ENCODE data around the gene CDKAL1. TPM values are rescaled to one million over a fixed set of nuclear protein-coding genes. Genes with fewer than 3 reads are reported as not detected.

Gene CDKAL1
- total and polyA plus RNA-seq, 2 of the 8 experiments (the other 6 are each of a cell fraction or from before 2014, with no cell fraction given) = 8.4 to 24.6 TPM

DNA sequence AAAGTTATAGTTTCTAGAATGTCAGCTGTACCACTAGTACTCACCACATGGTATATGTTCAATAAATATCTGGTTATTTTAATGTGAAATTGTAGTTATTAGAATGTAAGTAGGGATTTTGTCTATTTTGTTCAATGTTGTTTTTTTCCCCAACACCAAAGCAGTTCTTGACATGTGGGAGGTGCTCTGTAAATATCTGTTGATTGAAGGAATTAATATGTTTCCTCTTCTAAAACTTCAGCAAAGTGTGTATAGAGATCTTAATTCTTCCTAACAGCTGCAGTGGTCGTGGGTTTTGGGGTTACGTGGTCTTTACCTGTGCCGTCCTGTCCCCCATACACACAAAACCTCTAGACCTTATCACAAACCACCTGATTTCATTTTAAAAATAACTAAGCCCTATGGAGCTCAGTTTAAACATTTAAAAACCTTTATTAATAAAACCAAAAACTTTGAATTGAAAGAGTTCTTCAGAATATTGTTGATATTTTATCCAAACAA is 587.4 kb downstream of the CDKAL1 start (continued):
- TF ChIP-seq, protein P1, sequence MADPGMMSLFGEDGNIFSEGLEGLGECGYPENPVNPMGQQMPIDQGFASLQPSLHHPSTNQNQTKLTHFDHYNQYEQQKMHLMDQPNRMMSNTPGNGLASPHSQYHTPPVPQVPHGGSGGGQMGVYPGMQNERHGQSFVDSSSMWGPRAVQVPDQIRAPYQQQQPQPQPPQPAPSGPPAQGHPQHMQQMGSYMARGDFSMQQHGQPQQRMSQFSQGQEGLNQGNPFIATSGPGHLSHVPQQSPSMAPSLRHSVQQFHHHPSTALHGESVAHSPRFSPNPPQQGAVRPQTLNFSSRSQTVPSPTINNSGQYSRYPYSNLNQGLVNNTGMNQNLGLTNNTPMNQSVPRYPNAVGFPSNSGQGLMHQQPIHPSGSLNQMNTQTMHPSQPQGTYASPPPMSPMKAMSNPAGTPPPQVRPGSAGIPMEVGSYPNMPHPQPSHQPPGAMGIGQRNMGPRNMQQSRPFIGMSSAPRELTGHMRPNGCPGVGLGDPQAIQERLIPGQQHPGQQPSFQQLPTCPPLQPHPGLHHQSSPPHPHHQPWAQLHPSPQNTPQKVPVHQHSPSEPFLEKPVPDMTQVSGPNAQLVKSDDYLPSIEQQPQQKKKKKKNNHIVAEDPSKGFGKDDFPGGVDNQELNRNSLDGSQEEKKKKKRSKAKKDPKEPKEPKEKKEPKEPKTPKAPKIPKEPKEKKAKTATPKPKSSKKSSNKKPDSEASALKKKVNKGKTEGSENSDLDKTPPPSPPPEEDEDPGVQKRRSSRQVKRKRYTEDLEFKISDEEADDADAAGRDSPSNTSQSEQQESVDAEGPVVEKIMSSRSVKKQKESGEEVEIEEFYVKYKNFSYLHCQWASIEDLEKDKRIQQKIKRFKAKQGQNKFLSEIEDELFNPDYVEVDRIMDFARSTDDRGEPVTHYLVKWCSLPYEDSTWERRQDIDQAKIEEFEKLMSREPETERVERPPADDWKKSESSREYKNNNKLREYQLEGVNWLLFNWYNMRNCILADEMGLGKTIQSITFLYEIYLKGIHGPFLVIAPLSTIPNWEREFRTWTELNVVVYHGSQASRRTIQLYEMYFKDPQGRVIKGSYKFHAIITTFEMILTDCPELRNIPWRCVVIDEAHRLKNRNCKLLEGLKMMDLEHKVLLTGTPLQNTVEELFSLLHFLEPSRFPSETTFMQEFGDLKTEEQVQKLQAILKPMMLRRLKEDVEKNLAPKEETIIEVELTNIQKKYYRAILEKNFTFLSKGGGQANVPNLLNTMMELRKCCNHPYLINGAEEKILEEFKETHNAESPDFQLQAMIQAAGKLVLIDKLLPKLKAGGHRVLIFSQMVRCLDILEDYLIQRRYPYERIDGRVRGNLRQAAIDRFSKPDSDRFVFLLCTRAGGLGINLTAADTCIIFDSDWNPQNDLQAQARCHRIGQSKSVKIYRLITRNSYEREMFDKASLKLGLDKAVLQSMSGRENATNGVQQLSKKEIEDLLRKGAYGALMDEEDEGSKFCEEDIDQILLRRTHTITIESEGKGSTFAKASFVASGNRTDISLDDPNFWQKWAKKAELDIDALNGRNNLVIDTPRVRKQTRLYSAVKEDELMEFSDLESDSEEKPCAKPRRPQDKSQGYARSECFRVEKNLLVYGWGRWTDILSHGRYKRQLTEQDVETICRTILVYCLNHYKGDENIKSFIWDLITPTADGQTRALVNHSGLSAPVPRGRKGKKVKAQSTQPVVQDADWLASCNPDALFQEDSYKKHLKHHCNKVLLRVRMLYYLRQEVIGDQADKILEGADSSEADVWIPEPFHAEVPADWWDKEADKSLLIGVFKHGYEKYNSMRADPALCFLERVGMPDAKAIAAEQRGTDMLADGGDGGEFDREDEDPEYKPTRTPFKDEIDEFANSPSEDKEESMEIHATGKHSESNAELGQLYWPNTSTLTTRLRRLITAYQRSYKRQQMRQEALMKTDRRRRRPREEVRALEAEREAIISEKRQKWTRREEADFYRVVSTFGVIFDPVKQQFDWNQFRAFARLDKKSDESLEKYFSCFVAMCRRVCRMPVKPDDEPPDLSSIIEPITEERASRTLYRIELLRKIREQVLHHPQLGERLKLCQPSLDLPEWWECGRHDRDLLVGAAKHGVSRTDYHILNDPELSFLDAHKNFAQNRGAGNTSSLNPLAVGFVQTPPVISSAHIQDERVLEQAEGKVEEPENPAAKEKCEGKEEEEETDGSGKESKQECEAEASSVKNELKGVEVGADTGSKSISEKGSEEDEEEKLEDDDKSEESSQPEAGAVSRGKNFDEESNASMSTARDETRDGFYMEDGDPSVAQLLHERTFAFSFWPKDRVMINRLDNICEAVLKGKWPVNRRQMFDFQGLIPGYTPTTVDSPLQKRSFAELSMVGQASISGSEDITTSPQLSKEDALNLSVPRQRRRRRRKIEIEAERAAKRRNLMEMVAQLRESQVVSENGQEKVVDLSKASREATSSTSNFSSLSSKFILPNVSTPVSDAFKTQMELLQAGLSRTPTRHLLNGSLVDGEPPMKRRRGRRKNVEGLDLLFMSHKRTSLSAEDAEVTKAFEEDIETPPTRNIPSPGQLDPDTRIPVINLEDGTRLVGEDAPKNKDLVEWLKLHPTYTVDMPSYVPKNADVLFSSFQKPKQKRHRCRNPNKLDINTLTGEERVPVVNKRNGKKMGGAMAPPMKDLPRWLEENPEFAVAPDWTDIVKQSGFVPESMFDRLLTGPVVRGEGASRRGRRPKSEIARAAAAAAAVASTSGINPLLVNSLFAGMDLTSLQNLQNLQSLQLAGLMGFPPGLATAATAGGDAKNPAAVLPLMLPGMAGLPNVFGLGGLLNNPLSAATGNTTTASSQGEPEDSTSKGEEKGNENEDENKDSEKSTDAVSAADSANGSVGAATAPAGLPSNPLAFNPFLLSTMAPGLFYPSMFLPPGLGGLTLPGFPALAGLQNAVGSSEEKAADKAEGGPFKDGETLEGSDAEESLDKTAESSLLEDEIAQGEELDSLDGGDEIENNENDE (IDR thresholded peaks at IDR 0.05; ENCODE audit: insufficient replicate concordance, low read length) = no peak
- TF ChIP-seq SUZ12 (IDR thresholded peaks at IDR 0.05; ENCODE audit: low read length) = no peak
- TF ChIP-seq RFX5 (IDR thresholded peaks at IDR 0.05; ENCODE audit: borderline replicate concordance, low read depth, low read length) = no peak
- TF ChIP-seq TAF7 (optimal IDR thresholded peaks at IDR 0.05; ENCODE audit: borderline replicate concordance, low read depth, low read length) = no peak

Data from H1 (cell line).